ENCODE data around the gene TXNDC2. TPM values are rescaled to one million over a fixed set of nuclear protein-coding genes. Genes with fewer than 3 reads are reported as not detected.

Gene TXNDC2
- total and polyA plus RNA-seq, 2 of the 4 experiments (the other 2 are of a cell fraction) = 0.18 TPM; not detected in 1

GRCh38 chr18:9868857-9869714 lies 16.7 kb upstream of the TXNDC2 start (continued):
- no peak for TF ChIP-seq CTCF (conservative IDR thresholded peaks at IDR 0.05; ENCODE audit: low read depth, low read length)
